Superior temporal gyrus (tissue), 1 donor: ENCODE measurements around the gene IRF3.
"Not testable (repeated sequence)": the region's sequence is repeated elsewhere in the genome, so short reads cannot be mapped to it uniquely, and the experiment has no call there.

ENCODE experiments used
- DNase-seq: peaks from one replicate; pipeline ENCODE4 v3.0.0-alpha.2; 2016; ENCODE audit errors: extremely low spot score

IRF3 gene

GRCh38 chr19:49617860-49618259, 47.8 kb downstream of the IRF3 start:
- DNase-seq: not testable (repeated sequence)

GRCh38 chr19:49616945-49617344, 48.7 kb downstream of the IRF3 start:
- no peak for DNase-seq

DNA sequence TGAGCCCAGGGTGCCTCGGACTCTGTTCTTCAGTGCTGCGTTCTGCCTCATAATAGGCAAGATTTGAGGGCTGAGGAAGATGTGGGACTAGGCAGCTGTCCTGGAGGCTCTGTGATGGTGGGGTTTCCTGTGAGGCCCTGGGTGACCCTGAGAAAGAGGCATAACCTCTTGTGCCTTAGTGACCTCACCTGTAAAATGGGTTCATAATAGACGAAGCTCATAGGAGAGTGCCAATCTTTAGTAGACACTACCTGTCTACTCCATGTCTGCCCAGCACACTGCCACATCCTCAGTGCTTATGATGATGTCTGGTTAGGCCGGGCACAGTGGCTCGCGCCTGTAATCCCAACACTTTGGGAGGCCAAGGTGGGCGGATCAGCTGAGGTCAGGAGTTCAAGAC, 49.1 kb downstream of the IRF3 start:
- no peak for DNase-seq

DNA sequence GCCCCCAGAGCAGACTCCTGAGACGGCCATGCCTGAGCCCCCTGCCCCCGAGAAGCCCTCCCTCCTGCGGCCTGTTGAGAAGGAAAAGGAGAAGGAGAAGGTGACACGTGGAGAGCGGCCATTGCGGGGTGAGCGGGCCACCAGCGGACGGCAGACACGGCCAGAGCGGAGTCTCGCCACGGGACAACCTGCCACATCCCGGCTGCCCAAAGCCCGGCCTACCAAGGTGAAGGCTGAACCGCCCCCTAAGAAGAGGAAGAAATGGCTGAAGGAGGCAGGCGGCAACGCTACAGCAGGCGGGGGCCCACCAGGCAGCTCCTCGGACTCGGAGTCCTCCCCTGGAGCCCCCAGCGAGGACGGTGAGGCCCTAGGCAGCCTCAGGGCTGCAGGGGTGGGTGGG, 49.8 kb downstream of the IRF3 start:
- no peak for DNase-seq

DNA sequence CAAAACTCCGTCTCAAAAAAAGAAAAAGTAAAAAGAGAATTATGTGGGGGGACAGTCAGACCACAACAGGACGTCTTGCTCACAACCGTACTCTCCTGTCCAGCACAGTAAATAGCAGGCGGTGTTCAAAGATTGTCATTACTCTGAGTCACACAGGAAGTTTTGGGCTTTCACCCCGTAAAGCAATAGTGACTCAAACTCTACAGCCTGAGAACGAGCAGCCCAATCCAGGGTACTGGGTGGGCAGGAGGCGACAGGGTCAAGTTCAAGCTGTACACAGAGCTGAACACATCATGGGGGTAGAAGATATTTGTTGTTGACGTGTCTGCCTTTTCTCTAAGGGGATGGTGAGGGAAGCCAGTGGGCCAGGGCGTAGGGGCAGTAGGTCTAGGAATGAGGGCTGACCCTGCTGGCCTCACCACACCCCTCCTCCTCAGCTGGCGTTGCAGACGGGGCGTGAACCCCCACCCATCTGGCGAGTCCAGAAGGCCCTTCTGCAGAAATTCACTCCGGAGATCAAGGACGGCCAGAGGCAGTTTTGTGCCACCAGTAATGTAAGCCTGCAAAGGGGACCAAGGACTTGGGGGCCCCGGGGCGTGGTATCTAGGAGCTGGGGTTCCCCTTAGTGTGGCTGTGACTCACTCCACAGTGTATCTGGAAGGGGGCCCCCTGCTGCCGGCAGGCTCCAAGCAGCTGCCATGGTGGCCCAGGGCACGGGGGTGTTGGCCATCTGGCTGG, 51.4 kb downstream of the IRF3 start:
- DNase-seq: no peak

GRCh38 chr19:49613374-49613773, 52.3 kb downstream of the IRF3 start:
- no peak for DNase-seq
